DLD1 (cell line): ENCODE results near the gene LGALS16.
"Not testable (repeated sequence)": the region's sequence is repeated elsewhere in the genome, so short reads cannot be mapped to it uniquely, and the experiment has no call there.

Experiments used
- in situ Hi-C: cut with HindIII; loops from 2 replicates; pipeline ENCODE4 v1.10.0; 2017; ENCODE audit warnings: low sequenced_read_pairs

LGALS16 gene

GRCh38 chr19:39677961-39678889 is 22.5 kb downstream of the LGALS16 start:
- in situ Hi-C loops, result no loop called here

GRCh38 chr19:39679056-39679790 is 23.5 kb downstream of the LGALS16 start:
- in situ Hi-C loops, result no loop called here

GRCh38 chr19:39679791-39680168 is 24.1 kb downstream of the LGALS16 start:
- in situ Hi-C loops, result no loop called here

GRCh38 chr19:39680593-39680992 is 24.9 kb downstream of the LGALS16 start:
- in situ Hi-C loops, result no loop called here

- in situ Hi-C loops, result no loop called here
Observed at GRCh38 chr19:39681416-39681815, 25.7 kb downstream of the LGALS16 start.

- in situ Hi-C loops, result no loop called here
Observed at GRCh38 chr19:39684267-39684666, 28.6 kb downstream of the LGALS16 start.

GRCh38 chr19:39686739-39687138 is 31.0 kb downstream of the LGALS16 start:
- in situ Hi-C loops, result no loop called here

- in situ Hi-C loops, result not testable (repeated sequence)
Observed at GRCh38 chr19:39688637-39689036, 32.9 kb downstream of the LGALS16 start.

- in situ Hi-C loops, result no loop called here
Observed at GRCh38 chr19:39692166-39692565, 36.5 kb downstream of the LGALS16 start.

- in situ Hi-C loops, result no loop called here
Observed at GRCh38 chr19:39692822-39693221, 37.1 kb downstream of the LGALS16 start.

GRCh38 chr19:39695759-39696158 is 40.0 kb downstream of the LGALS16 start:
- in situ Hi-C loops, result no loop called here

- in situ Hi-C loops, result no loop called here
Observed at GRCh38 chr19:39696387-39696786, 40.7 kb downstream of the LGALS16 start.

- in situ Hi-C loops, result no loop called here
Observed at GRCh38 chr19:39698535-39698934, 42.8 kb downstream of the LGALS16 start.

- in situ Hi-C loops, result no loop called here
Observed at GRCh38 chr19:39701291-39701690, 45.6 kb downstream of the LGALS16 start.

- in situ Hi-C loops, result no loop called here
Observed at GRCh38 chr19:39704181-39705044, 48.7 kb downstream of the LGALS16 start, which contains the start of gene LGALS14. LGALS14 (plus strand) TSS chr19:39704481; CDS start chr19:39704529, 48 bp downstream.

GRCh38 chr19:39705578-39706188 is 50.0 kb downstream of the LGALS16 start:
- in situ Hi-C loops, result no loop called here

GRCh38 chr19:39708594-39708993 is 52.9 kb downstream of the LGALS16 start:
- in situ Hi-C loops, result no loop called here

- in situ Hi-C loops, result no loop called here
Observed at GRCh38 chr19:39709026-39709872, 53.5 kb downstream of the LGALS16 start.
